HG03025 (cell line): Measurements from ENCODE around the gene DSP.

Source experiments
- ATAC-seq: cut with Tn5 transposase; IDR thresholded peaks from one replicate; pipeline ENCODE4 v1.9.1; 2021; ENCODE audit warnings: mild to moderate bottlenecking, moderate library complexity; ENCODE audit not compliant: unreplicated experiment, low FRiP score

The DSP gene, protein sequence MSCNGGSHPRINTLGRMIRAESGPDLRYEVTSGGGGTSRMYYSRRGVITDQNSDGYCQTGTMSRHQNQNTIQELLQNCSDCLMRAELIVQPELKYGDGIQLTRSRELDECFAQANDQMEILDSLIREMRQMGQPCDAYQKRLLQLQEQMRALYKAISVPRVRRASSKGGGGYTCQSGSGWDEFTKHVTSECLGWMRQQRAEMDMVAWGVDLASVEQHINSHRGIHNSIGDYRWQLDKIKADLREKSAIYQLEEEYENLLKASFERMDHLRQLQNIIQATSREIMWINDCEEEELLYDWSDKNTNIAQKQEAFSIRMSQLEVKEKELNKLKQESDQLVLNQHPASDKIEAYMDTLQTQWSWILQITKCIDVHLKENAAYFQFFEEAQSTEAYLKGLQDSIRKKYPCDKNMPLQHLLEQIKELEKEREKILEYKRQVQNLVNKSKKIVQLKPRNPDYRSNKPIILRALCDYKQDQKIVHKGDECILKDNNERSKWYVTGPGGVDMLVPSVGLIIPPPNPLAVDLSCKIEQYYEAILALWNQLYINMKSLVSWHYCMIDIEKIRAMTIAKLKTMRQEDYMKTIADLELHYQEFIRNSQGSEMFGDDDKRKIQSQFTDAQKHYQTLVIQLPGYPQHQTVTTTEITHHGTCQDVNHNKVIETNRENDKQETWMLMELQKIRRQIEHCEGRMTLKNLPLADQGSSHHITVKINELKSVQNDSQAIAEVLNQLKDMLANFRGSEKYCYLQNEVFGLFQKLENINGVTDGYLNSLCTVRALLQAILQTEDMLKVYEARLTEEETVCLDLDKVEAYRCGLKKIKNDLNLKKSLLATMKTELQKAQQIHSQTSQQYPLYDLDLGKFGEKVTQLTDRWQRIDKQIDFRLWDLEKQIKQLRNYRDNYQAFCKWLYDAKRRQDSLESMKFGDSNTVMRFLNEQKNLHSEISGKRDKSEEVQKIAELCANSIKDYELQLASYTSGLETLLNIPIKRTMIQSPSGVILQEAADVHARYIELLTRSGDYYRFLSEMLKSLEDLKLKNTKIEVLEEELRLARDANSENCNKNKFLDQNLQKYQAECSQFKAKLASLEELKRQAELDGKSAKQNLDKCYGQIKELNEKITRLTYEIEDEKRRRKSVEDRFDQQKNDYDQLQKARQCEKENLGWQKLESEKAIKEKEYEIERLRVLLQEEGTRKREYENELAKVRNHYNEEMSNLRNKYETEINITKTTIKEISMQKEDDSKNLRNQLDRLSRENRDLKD (N-terminal part only)

DNA sequence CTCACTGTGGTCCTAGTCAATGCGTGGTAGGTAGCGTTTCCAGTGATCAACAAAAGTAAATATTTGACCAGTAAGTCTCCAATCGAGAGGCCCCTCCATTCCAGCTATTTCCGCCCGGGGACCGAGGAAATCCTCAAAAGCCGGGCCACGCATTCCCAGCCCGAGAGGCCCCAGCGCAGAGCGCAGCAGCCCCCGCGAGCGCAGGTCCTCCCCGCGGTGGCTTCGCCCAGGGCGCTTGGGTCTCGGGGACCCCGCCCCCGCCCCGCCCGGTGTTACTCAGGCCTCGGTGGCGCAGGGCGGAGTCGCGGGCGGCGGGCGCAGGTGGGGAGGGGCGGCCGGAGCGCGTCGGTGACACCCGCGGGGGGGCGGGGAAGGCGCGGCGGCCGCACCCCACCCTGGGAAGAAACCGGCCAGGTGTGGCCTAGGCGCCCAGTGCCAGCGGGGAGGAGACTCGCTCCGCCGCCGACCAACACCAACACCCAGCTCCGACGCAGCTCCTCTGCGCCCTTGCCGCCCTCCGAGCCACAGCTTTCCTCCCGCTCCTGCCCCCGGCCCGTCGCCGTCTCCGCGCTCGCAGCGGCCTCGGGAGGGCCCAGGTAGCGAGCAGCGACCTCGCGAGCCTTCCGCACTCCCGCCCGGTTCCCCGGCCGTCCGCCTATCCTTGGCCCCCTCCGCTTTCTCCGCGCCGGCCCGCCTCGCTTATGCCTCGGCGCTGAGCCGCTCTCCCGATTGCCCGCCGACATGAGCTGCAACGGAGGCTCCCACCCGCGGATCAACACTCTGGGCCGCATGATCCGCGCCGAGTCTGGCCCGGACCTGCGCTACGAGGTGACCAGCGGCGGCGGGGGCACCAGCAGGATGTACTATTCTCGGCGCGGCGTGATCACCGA, at the start of gene DSP:
TSS of gene DSP (plus strand) at position 497 of the 890 bp plus-strand sequence. CDS start at position 742, 245 bp downstream.
- ATAC-seq = no peak

DNA sequence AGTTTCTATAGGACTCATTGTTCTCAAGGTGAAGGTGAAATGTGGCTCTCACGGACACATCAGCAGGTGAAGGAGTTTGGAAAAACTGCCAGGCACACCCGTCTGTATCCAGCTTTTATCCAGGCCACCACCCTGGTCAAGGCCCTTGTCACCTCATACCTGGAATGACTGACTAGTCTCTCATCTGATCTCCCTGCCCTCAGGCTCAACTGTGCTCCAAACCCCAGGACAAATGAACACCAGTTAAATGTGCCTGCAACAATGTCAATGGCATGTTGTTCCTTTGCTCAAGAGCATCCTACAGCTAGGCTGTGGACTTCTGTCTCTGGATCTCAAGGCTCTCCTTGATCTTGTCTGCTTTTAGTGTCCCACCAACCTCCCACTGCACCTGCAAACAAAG, 47.6 kb upstream of the DSP start:
- ATAC-seq = no peak

DNA sequence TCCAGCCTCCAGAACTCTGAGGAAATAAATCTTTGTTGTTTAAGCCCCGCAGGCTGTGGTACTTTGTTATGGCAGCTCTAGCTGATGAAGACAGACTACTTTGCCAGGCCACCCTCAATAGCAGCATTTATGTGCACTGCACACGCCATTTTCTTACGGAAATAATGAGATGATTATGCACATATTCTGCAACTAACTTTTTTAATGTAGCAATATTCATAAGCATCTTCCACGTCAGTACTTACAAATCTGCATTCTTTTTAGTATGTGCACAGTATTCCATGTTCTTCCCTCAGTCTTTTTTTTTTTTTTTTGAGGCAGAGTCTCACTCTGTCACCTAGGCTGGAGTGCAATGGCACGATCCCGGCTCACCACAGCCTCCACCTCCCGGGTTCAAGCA, 46.8 kb upstream of the DSP start:
- no peak for ATAC-seq

DNA sequence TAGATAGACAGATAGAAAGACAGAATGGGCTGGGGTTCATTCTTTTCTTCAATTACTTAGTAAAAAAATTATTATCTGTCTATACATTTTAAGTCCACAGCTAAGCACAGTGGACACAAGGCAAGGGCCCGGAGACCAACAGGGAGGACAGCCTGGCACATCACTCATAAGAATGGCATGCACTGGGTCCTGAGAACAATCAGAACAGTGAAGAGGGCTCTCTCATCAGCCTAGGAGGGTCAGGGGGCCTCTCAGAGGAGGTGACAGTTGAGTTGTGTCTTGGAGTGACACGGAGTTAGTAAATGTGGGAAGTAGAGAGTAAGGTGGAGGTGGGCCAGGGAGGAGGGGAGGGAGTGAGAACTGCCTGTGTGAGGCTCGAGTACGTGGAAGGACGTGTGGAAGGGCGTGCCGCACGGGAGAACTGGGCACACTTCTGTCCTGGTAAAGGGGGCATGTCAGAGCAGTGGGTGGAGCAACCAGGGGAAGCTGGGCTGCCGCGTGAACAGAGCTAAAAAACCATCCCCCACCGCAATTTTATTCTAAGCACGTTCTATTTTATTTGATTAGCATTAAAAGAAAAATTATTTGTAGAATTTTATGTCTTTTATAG, 45.1 kb upstream of the DSP start:
- no peak for ATAC-seq

DNA sequence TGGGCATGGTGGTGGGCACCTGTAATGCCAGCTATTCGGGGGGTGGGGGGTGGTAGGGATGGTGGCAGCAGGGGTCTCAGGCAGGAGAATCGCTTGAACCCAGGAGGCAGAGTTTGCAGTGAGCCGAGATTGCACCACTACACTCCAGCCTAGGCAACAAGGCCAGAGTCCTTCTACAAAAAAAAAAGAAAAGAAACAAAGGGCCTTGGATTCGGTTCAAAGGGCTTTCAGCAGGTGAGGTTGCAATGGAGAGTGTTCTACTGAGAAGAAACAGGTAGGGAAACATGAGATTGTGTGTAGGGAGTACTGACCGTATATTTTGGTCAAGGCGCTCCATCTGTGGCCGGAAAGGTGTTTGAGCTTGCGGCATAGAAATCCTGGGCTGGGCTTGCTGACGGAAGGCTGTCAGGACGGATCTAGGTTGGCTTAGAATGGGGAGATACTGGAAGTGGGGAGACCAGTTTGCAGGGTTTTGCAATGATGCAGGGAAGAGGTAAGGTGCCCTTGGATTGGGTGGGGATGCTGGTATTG, 40.7 kb upstream of the DSP start:
- ATAC-seq = no peak

DNA sequence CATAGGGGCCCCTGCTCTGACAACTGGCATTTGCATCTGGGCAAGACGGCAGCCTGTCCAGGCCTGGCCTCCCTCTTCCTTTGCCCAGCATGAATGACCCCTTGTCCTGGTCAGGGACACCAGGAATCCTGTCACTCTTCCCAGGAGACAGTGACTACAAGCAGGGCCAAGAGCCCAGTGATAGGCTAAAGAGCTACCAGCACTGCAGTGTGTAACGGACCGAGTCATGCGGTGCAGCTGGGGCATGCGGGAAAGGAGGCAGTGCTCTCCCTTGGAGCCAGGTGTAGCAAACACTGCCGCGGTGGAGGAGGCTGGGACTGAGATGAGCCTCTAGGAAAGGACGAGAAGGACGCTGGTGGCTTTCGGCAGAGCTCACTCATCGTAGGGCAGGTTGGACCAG, 38.7 kb upstream of the DSP start:
- no peak for ATAC-seq

DNA sequence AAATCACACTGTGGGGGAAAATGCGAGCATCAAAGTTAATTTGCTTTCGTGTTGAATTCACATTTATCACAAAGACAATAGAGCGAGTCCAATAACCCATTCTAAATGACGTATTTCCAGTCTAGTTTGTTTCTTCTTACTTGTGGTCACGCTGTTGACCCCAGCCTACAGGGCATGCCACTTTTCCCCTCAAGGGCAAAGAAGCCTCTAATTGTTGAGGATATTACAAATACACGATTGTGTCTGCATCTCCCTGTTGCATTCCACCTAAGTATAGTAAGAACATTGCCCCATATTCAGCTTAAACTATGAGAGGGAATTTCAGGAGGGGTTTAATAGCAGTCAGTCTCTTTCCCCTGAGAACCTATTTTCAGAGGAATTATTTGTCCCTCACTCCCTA, 37.4 kb upstream of the DSP start:
- ATAC-seq = no peak

DNA sequence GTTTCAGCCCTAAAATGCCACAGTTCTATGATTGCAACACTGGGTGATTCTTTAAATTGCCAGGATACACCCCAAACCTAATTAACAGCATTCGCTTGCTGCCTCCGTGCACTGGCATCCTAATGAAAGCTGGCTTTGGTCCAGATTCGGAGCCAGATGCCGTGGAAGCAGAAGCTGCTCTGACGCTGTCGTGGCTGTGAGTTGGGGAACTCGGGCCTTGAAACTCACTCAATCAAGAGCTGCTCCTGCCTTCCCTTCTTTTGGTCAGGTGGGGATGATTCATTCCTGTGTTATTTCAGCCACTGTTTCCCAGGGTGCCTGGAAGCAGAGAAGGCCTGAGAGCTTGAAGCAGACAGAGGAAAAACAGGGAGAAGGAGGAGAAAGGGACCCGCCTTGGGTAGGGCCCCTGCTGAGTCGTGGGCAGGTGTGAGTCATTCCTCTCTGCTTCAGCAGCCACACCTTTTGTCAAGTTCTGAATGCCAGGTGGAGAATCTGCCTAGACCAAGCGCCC, 36.2 kb upstream of the DSP start:
- ATAC-seq = no peak

DNA sequence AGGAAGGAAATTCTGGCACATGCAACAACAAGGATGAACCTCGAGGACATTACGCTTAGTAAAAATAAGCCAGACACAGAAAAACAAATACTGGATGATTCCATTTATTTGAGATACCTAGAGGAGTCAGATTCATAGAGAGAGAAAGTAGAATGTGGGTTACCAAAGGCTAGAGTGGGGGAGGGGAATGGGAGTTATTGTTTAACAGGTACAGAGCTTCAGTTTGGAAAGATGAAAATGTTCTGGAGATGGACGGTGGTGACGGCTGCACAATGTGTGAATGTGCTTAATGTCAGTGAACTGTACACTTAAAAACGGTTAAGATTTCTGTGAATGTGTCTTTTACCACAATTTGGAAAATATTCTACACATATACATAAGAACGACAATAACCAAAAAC, 33.9 kb upstream of the DSP start:
- no peak for ATAC-seq

DNA sequence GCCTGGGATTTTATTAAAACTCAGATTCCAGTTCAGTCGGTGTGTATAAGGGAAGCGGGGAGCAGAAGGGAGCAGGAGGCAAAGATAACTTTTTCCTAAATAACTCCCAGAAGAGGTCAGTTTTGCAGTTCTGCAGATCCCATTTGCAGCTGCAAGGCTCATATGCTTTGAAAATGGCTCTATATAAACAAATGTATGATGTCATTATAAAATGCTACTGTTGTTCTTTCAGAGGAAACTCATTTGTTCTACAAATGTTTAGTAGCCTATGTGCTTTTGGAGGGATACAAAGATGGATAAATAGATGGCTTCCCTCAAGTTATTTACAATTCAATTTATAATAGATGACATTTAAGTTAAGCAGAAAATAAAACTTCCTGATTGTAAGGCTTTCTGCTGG, 29.2 kb upstream of the DSP start:
- no peak for ATAC-seq

DNA sequence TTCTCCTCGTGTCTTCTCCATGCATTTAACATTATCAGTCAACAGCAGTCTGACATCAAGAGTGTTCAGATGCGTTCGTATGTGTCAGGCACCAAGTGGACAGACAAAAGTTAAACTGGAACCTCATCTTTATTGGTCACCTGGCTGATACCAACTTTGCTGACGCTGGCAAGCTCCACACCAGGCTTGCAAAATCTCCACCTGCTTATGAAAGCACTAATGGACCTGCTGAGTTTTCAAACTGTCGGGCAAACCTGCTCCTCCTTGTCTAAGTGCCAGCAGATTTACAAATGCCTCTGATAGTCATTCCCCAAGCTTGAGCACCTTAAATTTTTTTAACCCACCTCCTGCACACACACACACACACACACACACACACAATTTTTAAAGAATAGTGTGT, 27.9 kb upstream of the DSP start:
- no peak for ATAC-seq

DNA sequence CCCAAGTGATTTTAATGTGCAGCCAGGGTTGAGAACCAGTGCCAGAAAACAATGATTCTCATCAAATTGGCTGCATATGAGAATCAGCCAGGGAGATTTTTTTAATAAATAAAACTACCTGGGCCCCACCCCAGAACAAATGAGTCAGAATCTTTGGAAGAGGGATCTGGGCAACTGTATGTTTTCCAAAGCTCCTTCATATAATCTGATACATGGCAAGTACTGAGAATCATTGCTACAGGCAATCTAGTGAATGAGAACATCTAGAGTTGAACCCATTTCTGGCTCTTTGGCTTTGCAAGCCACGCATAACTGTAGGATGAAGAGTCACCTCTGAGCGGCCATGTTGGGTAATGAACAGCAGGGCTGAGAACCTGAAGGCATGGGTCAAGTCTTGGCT, 26.1 kb upstream of the DSP start:
- ATAC-seq = no peak

DNA sequence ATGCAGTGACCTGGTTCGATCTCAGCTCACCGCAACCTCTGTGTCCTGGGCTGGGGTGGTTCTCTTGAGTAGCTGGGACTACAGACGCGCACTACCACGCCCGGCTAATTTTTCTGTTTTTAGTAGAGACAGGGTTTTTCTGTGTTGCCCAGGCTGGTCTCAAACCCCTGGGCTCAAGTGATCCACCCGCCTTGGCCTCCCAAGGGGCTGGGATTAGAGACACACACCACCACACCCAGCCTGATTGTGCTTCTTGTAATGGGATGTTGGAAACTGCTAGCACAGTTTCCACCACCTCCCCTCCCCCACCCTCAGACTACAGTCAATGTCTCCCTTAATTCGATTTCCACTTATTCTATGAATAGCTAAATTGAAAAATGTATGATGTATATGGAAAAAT, 22.6 kb upstream of the DSP start:
- ATAC-seq = no peak

DNA sequence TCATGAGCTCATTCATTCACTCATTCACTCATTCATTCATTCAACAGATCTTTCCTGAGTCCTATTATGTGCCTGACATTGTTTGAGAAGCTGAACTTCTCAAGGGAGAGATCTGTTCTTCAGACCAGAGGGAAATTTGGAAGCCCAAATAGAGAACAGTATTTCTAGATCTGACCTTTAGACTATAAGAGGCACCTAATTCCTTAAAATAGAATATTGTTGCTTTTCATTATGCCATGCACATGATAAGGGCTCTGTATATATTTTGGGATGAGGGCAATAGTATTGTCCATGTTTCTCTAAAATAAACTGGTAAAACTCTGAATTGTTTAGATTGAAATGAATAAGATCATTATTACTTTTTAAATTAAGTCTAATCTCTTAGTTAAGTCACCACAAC, 18.6 kb upstream of the DSP start:
- ATAC-seq = no peak

DNA sequence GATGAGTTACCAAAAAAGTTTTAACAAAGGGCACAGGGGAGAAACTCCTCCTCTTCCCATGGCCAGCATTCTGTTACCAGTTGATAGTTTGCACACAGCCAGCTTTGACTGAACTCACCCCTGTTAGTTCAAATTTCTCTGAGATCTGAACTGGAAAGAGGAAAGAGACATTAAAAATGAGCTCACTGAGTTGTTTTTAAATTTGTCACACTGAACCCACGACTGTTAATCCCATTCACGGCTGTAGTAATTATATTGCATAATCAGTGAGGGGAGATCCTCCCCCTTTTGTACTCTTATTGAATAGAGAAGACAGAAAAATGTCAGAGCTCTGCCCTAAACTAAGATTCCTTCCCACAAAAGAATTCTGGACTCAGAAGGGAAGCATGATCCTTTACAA, 17.5 kb upstream of the DSP start:
- no peak for ATAC-seq

DNA sequence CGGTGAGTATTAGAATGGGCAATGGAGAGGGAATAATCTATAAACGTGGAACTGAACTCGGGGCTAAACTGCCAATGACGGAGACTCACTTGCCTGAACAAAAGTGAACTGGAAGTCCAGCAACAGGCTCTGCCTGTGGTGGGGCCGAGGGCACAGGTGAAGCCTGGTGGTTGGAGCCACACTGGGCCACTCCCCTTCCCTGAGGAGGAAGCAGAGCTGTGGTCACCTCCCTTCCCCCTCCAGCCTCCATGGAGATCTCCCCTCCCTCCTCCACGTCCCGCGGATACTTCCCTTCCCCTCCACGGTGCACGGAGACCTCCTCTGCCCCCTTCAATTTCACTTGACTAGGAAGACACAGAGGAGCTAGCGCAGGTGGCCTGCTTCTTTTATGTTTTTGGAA, 14.7 kb upstream of the DSP start:
- no peak for ATAC-seq

DNA sequence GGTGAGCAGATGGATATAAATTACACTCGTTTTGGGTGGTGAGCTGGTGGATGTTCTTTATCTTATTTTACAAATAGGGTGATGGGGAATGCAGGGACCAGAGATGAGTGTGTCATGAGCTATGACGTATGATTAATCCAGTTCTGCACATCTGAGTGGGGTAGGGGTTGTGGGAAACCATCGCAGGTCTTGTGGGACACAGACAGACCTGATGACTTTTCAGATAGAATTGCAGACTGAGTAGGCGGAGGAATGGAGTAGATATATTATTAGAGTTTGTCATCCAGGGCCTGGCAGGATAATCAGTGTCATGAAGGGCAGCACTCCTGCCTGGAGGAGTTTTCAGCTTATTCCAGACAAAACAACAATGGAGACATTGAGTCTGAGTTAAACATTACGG, 12.9 kb upstream of the DSP start:
- no peak for ATAC-seq

DNA sequence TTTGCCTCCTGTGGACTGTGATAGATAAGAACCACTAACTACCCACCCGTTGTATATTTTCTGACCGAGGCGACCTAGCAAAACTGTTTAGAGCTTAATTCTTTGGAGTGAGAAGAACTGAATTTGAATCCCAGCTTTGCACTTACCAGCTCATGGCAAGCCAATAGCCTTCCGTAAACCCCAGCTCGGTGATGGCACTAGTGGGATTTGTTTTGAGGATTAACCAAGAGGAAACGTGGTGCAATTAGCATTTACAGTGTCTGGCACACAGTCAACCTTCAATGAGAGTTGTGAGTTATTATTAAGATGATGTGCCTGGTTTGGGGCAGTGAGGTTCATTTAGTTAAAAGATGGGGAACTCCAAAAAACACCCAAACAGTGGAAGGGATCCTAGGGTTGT, 12.3 kb upstream of the DSP start:
- ATAC-seq = no peak

DNA sequence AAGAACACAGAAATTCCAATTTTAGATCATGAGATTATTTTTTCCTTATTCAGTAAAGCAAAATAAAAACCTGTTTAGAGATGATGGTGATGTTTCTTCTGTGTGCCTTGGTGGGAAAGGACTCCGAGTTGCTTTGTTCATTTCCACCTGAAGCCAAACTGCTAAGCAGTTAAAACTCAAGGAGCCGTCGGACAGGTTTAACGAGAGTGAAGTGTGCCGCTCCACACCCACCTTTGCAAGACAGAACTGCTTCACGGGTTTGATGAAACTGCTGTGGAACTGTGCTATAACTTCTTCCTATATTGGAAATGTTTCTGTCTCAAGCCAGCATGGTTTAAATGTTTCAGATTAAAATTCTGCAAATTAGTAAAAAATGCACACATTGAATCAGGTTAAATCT, 9.2 kb upstream of the DSP start:
- ATAC-seq = no peak
